Uterus (tissue), 2 donors: ENCODE results near the gene FADS1.

ENCODE experiments used
- POLR2A ChIP-seq, 2 donors: fragments of 450-650 bp; IDR thresholded peaks; one replicate each; pipeline ENCODE4 v1.6.1; 2016; ENCODE audit warnings: antibody characterized with exemption in 2 of 2, mild to moderate bottlenecking in 1 of 2, moderate library complexity in 1 of 2
- TF ChIP-seq, protein P1 (sequence below), 4 experiments: fragments of 200-600 bp in 2 of 4; fragments of 450-650 bp in 2 of 4; sonication (generic) in 2 of 4; IDR thresholded peaks; one replicate each; pipeline ENCODE4 v1.5.1; 2016 to 2019; ENCODE audit warnings: antibody characterized with exemption in 4 of 4, mild to moderate bottlenecking in 2 of 4, moderate library complexity in 1 of 4

DNA sequence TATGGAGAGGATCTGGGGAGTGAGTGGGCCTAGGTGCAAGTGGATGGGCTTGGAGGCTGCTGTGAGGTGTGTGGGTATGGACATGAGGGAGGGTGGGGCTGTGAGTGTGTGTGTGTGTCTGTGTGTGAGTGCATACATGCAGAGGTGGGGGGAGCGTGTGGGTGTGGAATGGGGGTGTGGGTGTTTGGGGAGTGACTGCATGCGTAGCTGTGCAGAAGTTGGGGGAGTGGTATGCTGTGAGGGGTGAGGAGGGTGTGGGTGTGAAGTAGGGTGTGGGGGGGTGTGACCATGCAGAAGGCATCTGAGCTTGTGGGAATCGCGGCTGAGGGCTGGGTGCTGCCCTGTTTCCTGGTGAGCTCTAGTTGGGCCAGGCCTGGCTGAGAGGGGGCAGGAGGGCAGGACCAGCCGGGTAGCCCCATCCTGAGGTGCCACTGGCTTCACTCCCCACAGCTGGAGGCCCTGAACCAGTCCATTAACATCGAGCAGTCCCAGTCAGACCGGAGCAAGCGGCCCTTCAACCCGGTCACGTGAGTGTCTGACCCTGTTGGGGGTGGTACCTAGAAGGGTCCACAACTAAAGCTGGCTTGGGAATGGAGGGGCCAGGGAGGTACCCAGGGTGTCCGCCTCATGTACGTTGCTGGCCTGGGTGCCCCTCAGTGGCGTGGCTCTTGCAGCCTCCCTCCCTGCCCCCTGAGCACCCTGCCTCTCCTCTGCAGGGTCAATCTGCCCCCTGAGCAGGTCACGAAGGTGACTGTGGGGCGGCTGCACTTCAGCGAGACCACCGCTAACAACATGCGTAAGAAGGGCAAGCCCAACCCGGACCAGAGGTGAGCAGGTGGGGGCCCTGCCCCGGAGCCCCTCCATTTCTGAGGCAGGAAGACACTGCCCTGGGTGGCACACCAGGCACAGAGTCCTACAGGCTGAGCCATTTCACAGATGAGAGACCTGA is 40.9 kb downstream of the FADS1 start:
- TF ChIP-seq, protein P1, sequence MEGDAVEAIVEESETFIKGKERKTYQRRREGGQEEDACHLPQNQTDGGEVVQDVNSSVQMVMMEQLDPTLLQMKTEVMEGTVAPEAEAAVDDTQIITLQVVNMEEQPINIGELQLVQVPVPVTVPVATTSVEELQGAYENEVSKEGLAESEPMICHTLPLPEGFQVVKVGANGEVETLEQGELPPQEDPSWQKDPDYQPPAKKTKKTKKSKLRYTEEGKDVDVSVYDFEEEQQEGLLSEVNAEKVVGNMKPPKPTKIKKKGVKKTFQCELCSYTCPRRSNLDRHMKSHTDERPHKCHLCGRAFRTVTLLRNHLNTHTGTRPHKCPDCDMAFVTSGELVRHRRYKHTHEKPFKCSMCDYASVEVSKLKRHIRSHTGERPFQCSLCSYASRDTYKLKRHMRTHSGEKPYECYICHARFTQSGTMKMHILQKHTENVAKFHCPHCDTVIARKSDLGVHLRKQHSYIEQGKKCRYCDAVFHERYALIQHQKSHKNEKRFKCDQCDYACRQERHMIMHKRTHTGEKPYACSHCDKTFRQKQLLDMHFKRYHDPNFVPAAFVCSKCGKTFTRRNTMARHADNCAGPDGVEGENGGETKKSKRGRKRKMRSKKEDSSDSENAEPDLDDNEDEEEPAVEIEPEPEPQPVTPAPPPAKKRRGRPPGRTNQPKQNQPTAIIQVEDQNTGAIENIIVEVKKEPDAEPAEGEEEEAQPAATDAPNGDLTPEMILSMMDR (IDR thresholded peaks at IDR 0.05), result no peak
- no peak for TF ChIP-seq POLR2A (IDR thresholded peaks at IDR 0.05)
